HL-60/S4 (cell line): ENCODE results near the gene SLC12A7.

Experiments
- in situ Hi-C: fragments of 300-500 bp; cut with MboI; formaldehyde crosslinking; loops from 2 replicates; pipeline ENCODE4 v1.14.3; 2022; ENCODE audit warnings: low sequenced_read_pairs

The SLC12A7 gene

GRCh38 chr5:1129711-1130055 is 17.8 kb upstream of the SLC12A7 start:
- in situ Hi-C loops: loop anchor here (25.0 kb wide), 1 partner anchor 192 kb away; no protein-coding TSS in a partner anchor

DNA sequence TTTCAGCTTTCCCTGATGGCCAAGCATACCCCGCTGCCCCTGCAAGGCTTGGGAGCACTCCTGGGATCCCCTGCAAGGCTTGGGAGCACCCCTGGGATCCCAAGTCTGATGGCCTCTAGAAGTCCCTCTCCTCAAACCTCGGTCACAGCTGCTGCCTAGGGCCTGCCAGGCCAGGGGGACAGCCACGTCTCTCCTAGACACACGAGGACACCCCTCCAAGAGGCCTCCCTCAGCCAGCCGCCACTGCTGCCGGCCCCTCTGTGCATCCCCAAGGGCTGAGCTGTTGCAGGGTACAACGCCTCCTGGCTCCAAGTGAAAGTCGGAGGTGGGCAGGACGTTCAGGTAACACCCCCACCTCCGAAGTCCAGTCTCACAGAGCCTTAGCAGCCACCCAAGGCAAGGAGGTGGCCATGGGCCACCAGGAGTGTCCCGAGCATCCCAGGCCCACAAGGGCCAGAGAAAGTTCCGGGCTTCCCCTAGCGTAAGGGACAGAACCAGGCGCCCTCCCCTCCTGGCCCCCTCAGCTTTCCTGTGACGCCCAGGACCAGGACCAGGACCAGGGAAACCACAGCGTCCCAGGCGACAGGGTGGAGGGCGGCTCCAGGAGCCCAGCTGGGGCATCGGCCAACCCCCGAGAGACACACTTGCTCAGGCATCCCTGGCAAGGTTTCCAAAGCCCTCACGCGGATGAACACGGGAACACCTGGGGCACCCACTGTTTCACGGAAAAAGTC is 17.3 kb upstream of the SLC12A7 start:
- in situ Hi-C loops: loop anchor here (25.0 kb wide), 1 partner anchor 192 kb away; no protein-coding TSS in a partner anchor

GRCh38 chr5:1127959-1128785 is 16.3 kb upstream of the SLC12A7 start:
- in situ Hi-C loops: loop anchor here (25.0 kb wide), 1 partner anchor 191 kb away; no protein-coding TSS in a partner anchor

- in situ Hi-C loops: loop anchor here (25.0 kb wide), 1 partner anchor 188 kb away; no protein-coding TSS in a partner anchor
Measured at GRCh38 chr5:1125695-1126094, 13.8 kb upstream of the SLC12A7 start.

DNA sequence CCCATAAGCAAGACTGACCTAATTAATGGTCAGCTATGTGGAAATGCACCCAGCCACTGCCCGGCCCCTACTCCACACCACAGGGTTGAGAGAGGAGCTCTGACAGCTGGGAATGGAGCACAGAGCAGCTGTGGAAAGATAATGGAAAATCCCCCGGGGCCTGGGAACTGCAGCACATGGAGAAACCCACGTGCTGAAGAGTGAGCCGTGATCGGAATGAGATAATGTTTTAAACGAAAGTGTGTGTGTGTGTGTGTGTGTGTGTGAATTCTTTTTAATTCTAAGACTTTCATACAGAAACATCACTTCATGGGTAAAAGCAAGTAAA is 13.1 kb upstream of the SLC12A7 start:
- in situ Hi-C loops: loop anchor here (25.0 kb wide), 1 partner anchor 188 kb away; no protein-coding TSS in a partner anchor

GRCh38 chr5:1124205-1125029 is 12.6 kb upstream of the SLC12A7 start:
- in situ Hi-C loops: loop anchor here (25.0 kb wide), 1 partner anchor 187 kb away; no protein-coding TSS in a partner anchor

DNA sequence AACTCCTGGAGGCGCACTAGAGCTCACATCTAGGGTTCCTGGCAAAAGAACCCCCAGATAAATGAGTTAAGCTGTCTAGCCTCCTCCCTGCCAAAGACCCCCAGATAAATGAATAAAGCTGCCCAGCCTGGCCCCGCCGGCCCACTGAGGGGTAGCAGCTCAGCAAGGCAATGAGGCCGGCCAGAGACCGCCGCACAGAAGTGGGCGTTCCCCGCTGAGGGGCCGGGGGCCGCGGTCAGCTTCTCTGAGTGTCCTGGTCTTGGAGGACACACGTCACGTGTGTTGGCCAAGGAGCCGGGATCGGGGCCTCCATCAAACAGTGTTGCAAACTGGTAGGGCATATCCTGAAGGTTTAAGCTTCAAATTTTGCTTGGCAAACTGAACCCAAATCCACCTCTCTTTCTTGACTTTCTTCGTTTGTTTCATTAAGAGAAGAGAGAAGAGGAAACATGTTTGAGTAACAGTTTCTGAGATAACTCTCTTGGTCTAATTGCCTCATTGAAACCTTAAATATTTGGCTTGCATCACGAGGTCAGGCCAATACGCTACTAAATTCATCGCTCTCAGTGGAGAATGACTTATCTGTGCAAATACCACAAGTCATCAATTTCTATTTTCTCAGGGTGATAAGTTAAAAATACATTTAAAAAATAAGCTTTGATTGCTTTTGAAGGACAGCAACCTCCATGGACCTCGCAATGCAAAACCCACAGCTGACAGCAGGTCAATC is 11.7 kb upstream of the SLC12A7 start:
- in situ Hi-C loops: no loop called here

GRCh38 chr5:1122511-1123294 is 10.8 kb upstream of the SLC12A7 start:
- in situ Hi-C loops: no loop called here

GRCh38 chr5:1121891-1122290 is 10.0 kb upstream of the SLC12A7 start:
- in situ Hi-C loops: no loop called here

GRCh38 chr5:1121044-1121443 is 9.2 kb upstream of the SLC12A7 start:
- in situ Hi-C loops: no loop called here

DNA sequence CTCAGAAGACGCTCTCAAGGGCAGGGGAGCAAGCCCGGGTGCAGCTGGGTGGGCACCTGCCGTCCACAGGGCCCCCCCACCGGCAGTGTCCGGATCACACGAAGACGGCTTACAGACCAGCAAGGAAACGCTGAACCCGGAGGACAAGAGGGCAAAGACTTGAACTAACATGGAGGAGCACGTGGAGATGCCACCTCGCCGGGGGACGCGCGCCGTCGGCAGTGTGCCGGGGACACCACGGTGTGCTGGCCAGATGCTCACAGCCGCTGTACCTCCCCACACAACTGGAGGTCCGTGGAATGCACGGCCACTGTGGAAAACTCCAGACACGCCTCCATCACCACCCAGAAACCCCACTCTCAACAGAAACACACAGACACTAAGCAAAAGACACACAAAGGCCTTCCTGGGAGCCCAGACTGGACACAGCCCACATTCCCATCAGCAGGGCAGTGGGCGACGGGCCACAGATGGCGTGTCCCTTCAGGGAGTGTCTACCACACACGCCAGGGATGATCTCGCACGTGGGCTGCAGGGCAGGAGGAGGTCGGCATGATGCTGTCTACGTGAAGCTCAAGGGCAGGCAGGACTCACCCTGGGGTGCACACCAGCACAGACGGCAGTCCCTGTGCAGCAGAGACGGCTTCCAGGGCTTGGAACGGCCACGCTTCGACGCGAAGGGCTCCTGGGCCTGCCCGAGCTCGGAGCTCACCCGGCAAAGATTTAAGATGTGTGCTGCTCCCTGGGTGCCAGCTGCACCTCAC is 8.6 kb upstream of the SLC12A7 start:
- in situ Hi-C loops: no loop called here

GRCh38 chr5:1119312-1119831 is 7.5 kb upstream of the SLC12A7 start:
- in situ Hi-C loops: no loop called here

- in situ Hi-C loops: no loop called here
Measured at GRCh38 chr5:1118738-1119137, 6.9 kb upstream of the SLC12A7 start.

DNA sequence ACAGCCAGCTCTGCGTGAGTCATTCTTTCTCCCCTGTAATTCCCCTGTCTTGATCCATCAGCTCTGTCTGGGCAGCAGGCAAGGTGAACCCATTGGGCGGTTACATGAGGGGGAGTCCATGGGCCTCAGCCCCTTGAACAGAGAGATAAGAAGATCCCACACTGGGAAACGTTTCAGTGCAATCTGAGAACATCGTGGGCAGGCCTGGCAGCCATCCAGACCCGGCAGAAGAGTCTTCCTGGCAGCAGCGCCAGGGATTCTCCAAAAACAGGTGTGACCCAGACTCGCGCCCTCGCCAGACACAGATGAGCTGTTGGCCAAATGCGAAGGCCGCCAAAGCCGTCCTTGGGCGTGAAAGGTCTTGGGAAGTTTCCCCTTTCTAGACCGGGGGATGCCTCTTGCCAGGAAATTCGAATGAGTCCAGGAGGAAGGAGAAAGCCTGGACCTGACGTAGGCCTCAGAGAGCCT is 6.4 kb upstream of the SLC12A7 start:
- in situ Hi-C loops: no loop called here

DNA sequence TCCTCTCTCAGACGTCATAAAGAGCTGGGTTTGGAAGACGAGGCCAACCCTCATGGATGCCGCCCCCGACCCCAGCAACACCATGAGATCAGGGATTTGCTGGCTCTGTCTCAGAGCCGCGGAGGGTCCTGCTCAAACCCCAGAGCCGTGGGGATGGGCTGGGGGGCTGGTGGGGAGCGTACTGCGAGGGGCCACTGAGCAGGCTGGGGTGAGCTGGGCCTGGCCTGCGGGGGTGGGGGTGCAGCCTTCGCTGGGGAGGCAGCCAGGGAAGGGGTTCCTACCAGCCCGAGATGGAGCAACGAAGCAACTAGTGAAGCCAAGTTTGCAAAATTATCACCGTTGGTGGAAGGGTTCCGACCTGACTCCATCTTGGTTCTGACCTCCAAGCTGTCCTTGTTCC is 5.1 kb upstream of the SLC12A7 start:
- in situ Hi-C loops: no loop called here

DNA sequence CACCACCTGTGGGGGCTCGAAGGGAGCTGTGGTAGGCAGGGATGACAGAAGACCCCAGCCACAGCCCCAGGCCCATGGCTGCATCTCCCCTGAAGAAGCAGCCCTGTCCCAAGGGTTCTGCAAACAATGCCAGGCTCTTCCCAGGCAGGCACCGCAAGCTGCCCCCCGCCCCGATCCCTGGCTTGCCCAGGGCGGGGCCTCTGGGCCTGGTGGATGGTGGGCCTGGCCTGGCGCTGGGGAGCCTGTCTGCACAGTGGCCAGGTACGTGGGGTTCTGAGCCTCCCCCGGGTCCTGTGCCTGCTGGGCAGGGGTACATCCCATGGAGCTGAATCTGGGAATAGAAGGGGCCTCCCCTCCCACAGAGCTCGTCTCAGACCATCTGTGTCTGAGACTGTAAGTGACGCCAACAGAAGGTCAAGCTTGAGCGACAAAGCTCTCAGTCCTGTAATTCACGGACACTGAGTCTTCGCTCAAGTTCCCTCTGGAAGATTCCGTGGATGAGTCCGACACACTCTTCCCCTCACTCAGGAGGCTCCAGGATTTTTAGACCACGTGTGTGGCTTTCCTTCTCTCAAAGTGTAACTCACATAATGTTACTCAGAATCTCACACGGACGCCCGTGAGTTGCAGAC is 4.4 kb upstream of the SLC12A7 start:
- in situ Hi-C loops: no loop called here

- in situ Hi-C loops: no loop called here
Measured at GRCh38 chr5:1115123-1115815, 3.4 kb upstream of the SLC12A7 start.
